ENCODE results near the gene GIGYF2. TPM values are rescaled to one million over a fixed set of nuclear protein-coding genes. Genes with fewer than 3 reads are reported as not detected.
"Not testable (repeated sequence)": the region's sequence is repeated elsewhere in the genome, so short reads cannot be mapped to it uniquely, and the experiment has no call there.

GIGYF2 gene
- total RNA-seq, 1 experiment from 2014 or later: 68.3 TPM

DNA sequence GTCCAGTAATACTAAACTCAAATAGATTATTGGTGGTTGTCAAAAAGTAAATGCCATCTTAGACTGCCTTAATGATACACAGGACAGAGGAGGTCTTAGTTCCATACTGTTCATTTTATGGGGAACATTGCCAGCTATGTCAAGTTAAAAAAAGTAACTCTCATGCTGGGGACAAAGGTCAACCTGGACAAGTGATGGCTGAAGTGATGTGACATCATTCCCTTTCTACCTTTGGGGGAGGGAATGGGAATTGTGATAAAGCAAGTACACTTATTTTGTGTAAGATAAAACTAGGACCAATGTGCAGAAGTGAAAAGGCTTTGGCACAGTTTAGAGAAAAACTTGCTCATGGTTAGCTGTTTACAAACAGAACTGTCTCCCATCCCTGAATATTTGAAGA, 148.9 kb downstream of the GIGYF2 start:
- TF ChIP-seq TCF7L2 (IDR thresholded peaks at IDR 0.05; ENCODE audit: low read depth, low read length): no peak
- Histone ChIP-seq H3K4me1 (ENCODE audit: control insufficient read depth, insufficient read depth, low read length) (no peaks in the 10 kb centered on the region), H3K9me3 (ENCODE audit: control insufficient read depth, insufficient read depth, low read depth, low read length) (no peaks in the 10 kb centered on the region), H3K27me3 (ENCODE audit: control insufficient read depth, insufficient read depth, low read length) (no peaks in the 10 kb centered on the region), H3K36me3 (ENCODE audit: control insufficient read depth, insufficient read depth, low read length) (peaks cover 55% of the 10 kb centered on the region), H3K27ac (ENCODE audit: low read length) (no peak overlapping the region), H3K4me3 (ENCODE audit: low read depth in 2 of 2, low read length in 2 of 2) (no peak overlapping the region)
- ChIA-PET CTCF (no interaction called here), POLR2A (no interaction called here)
- intact Hi-C loops (cut with micrococcal nuclease; ENCODE audit: unreplicated experiment): no loop called here
- in situ Hi-C loops (cut with HindIII; ENCODE audit: low pct_unique_long_range_greater_than_20kb, low sequenced_read_pairs): no loop called here
- BruUV-seq (replicated peaks): no TSS peak
- no peak for ATAC-seq
- DNase-seq (ENCODE audit: low read depth, low spot score): no peak

DNA sequence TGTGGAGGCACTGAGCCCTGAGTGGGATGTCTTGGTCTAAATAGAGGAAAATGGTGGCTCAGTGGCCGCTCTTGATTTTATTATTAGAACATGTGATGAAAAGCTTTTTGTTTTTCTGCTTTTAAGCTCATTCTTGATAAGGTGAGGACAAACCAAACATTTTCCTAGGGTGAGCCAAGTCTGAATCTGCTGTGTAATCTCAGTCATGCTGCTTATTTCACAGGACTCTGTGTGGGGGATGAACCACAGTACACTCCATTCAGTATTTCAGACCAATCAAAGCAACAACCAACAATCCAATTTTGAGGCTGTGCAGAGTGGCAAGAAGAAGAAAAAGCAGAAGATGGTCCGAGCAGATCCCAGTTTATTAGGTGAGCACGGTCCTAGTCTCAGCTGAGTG, 152.9 kb downstream of the GIGYF2 start:
- ChIA-PET POLR2A (interaction anchor here (0.5 kb wide), 1 partner anchor 14 kb away, joined by 3 read pairs; no protein-coding TSS in a partner anchor), CTCF (no interaction called here)
- Histone ChIP-seq H3K4me1 (ENCODE audit: control insufficient read depth, insufficient read depth, low read length) (peaks cover 16% of the 10 kb centered on the region), H3K36me3 (ENCODE audit: control insufficient read depth, insufficient read depth, low read length) (peaks cover 44% of the 10 kb centered on the region), H3K27me3 (ENCODE audit: control insufficient read depth, insufficient read depth, low read length) (no peaks in the 10 kb centered on the region), H3K27ac (ENCODE audit: low read length) (no peak overlapping the region), H3K9me3 (ENCODE audit: control insufficient read depth, insufficient read depth, low read depth, low read length) (no peaks in the 10 kb centered on the region), H3K4me3 (ENCODE audit: low read depth in 2 of 2, low read length in 2 of 2) (no peak overlapping the region)
- ATAC-seq (no peak), DNase-seq (ENCODE audit: low read depth, low spot score) (no peak)
- in situ Hi-C loops (cut with HindIII; ENCODE audit: low pct_unique_long_range_greater_than_20kb, low sequenced_read_pairs) (no loop called here), intact Hi-C loops (cut with micrococcal nuclease; ENCODE audit: unreplicated experiment) (no loop called here)
- TF ChIP-seq, protein P1, sequence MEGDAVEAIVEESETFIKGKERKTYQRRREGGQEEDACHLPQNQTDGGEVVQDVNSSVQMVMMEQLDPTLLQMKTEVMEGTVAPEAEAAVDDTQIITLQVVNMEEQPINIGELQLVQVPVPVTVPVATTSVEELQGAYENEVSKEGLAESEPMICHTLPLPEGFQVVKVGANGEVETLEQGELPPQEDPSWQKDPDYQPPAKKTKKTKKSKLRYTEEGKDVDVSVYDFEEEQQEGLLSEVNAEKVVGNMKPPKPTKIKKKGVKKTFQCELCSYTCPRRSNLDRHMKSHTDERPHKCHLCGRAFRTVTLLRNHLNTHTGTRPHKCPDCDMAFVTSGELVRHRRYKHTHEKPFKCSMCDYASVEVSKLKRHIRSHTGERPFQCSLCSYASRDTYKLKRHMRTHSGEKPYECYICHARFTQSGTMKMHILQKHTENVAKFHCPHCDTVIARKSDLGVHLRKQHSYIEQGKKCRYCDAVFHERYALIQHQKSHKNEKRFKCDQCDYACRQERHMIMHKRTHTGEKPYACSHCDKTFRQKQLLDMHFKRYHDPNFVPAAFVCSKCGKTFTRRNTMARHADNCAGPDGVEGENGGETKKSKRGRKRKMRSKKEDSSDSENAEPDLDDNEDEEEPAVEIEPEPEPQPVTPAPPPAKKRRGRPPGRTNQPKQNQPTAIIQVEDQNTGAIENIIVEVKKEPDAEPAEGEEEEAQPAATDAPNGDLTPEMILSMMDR (IDR thresholded peaks at IDR 0.05): no peak
- no peak for TF ChIP-seq POLR2AphosphoS5 (IDR thresholded peaks at IDR 0.05; ENCODE audit: low read depth, low read length)
- no peak for TF ChIP-seq TCF7L2 (IDR thresholded peaks at IDR 0.05; ENCODE audit: low read depth, low read length)
- TF ChIP-seq, protein P2, sequence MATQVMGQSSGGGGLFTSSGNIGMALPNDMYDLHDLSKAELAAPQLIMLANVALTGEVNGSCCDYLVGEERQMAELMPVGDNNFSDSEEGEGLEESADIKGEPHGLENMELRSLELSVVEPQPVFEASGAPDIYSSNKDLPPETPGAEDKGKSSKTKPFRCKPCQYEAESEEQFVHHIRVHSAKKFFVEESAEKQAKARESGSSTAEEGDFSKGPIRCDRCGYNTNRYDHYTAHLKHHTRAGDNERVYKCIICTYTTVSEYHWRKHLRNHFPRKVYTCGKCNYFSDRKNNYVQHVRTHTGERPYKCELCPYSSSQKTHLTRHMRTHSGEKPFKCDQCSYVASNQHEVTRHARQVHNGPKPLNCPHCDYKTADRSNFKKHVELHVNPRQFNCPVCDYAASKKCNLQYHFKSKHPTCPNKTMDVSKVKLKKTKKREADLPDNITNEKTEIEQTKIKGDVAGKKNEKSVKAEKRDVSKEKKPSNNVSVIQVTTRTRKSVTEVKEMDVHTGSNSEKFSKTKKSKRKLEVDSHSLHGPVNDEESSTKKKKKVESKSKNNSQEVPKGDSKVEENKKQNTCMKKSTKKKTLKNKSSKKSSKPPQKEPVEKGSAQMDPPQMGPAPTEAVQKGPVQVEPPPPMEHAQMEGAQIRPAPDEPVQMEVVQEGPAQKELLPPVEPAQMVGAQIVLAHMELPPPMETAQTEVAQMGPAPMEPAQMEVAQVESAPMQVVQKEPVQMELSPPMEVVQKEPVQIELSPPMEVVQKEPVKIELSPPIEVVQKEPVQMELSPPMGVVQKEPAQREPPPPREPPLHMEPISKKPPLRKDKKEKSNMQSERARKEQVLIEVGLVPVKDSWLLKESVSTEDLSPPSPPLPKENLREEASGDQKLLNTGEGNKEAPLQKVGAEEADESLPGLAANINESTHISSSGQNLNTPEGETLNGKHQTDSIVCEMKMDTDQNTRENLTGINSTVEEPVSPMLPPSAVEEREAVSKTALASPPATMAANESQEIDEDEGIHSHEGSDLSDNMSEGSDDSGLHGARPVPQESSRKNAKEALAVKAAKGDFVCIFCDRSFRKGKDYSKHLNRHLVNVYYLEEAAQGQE (IDR thresholded peaks at IDR 0.05; ENCODE audit: insufficient read depth in 1 of 2, low read depth in 2 of 2, low read length in 1 of 2): no peak
- TF ChIP-seq SIN3A (IDR thresholded peaks at IDR 0.05; ENCODE audit: borderline replicate concordance, insufficient read depth, low read depth, low read length): no peak
- BruUV-seq (replicated peaks): no TSS peak

DNA sequence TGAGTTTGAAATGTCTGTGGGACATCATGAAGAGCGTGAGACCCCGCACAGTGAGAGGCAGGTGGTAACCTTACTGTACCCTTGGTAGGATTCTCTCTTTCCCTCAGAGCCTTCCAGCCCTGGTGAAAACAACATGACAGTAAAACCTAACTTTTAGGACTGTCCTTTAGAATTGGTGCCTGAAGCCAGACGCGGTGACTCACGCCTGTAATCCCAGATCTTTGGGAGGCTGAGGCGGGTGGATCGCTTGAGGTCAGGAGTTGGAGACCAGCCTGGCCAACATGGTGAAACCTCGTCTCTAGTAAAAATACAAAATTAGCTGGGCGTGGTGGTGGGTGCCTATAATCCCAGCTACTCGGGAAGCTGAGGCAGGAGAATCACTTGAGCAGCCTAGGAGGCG, 154.9 kb downstream of the GIGYF2 start:
- DNase-seq (ENCODE audit: low read depth, low spot score); H3K9me3 ChIP-seq (ENCODE audit: control insufficient read depth, insufficient read depth, low read depth, low read length); intact Hi-C loops (cut with micrococcal nuclease; ENCODE audit: unreplicated experiment); H3K27me3 ChIP-seq (ENCODE audit: control insufficient read depth, insufficient read depth, low read length); ATAC-seq; H3K4me3 ChIP-seq (ENCODE audit: low read depth in 2 of 2, low read length in 2 of 2); in situ Hi-C loops (cut with HindIII; ENCODE audit: low pct_unique_long_range_greater_than_20kb, low sequenced_read_pairs); H3K27ac ChIP-seq (ENCODE audit: low read length); BruUV-seq (replicated peaks); POLR2A ChIA-PET: not testable (repeated sequence)
- peaks cover 16% of the 10 kb centered on the region for H3K4me1 ChIP-seq (ENCODE audit: control insufficient read depth, insufficient read depth, low read length)
- CTCF ChIA-PET: interaction anchor here (1.7 kb wide), 1 partner anchor 202 kb away, joined by 6 read pairs; no protein-coding TSS in a partner anchor
- peaks cover 31% of the 10 kb centered on the region for H3K36me3 ChIP-seq (ENCODE audit: control insufficient read depth, insufficient read depth, low read length)
